GM23338 (cell line): ENCODE data around the gene KCNH8. TPM values are rescaled to one million over a fixed set of nuclear protein-coding genes. Genes with fewer than 3 reads are reported as not detected.

Experiments
- ATAC-seq: fragments of 200-7000 bp; cut with Tn5 transposase; 3 replicates; pipeline ENCODE4 v1.9.1; 2020
- DNase-seq: peaks from one replicate; pipeline ENCODE4 v3.0.0-alpha.2; 2015; ENCODE audit warnings: low spot score
- H2AFZ ChIP-seq: fragments of 200-600 bp; sonication (generic); 2 replicates; pipeline ENCODE4 v1.8.0; 2016; ENCODE audit warnings: antibody characterized with exemption, mild to moderate bottlenecking, moderate library complexity
- H3F3A ChIP-seq: fragments of 200-600 bp; sonication (generic); replicated peaks from 2 replicates; pipeline ENCODE4 v1.8.0; 2017; ENCODE audit warnings: antibody characterized with exemption, mixed run types, low read depth
- H3K27ac ChIP-seq: fragments of 200-600 bp; sonication (generic); 2 replicates; pipeline ENCODE4 v1.6.1; 2016; ENCODE audit warnings: low read depth
- H3K27me3 ChIP-seq: fragments of 200-600 bp; sonication (generic); 2 replicates; pipeline ENCODE4 v1.8.0; 2016; ENCODE audit warnings: mild to moderate bottlenecking, mixed run types, moderate library complexity; ENCODE audit not compliant: insufficient read depth
- H3K36me3 ChIP-seq: fragments of 200-600 bp; sonication (generic); 2 replicates; pipeline ENCODE4 v1.8.0; 2016; ENCODE audit warnings: mild to moderate bottlenecking; ENCODE audit not compliant: insufficient read depth
- H3K4me1 ChIP-seq: fragments of 200-600 bp; sonication (generic); 2 replicates; pipeline ENCODE4 v1.8.0; 2016; ENCODE audit warnings: mild to moderate bottlenecking, moderate library complexity; ENCODE audit not compliant: insufficient read depth
- H3K4me2 ChIP-seq: fragments of 200-600 bp; sonication (generic); 2 replicates; pipeline ENCODE4 v1.7.1; 2017; ENCODE audit warnings: mixed run types
- H3K4me3 ChIP-seq: fragments of 200-600 bp; sonication (generic); 2 replicates; pipeline ENCODE4 v1.6.1; 2016; ENCODE audit warnings: mixed run types
- H3K79me2 ChIP-seq: fragments of 200-600 bp; sonication (generic); replicated peaks from 2 replicates; pipeline ENCODE4 v1.8.0; 2017; ENCODE audit warnings: mild to moderate bottlenecking; ENCODE audit not compliant: insufficient read depth
- H3K9me2 ChIP-seq: fragments of 200-600 bp; sonication (generic); 2 replicates; pipeline ENCODE4 v1.8.0; 2017; ENCODE audit not compliant: insufficient read depth
- H4K20me1 ChIP-seq: fragments of 200-600 bp; sonication (generic); replicated peaks from 2 replicates; pipeline ENCODE4 v1.8.0; 2017; ENCODE audit warnings: mild to moderate bottlenecking; ENCODE audit not compliant: insufficient read depth
- H3K27ac Mint-ChIP-seq: 2 replicates; pipeline ENCODE4 v1.8.0; 2020; ENCODE audit warnings: inconsistent platforms, mild to moderate bottlenecking, moderate library complexity, mixed read lengths
- H3K27me3 Mint-ChIP-seq: 3 replicates; pipeline ENCODE4 v1.8.0; 2022; ENCODE audit warnings: low read depth, mild to moderate bottlenecking, moderate library complexity, mixed read lengths, inconsistent platforms; ENCODE audit not compliant: insufficient read depth, poor library complexity
- H3K36me3 Mint-ChIP-seq: 3 replicates; pipeline ENCODE4 v1.8.0; 2021; ENCODE audit warnings: low read depth, mild to moderate bottlenecking, inconsistent platforms, moderate library complexity, mixed read lengths
- H3K4me1 Mint-ChIP-seq: 3 replicates; pipeline ENCODE4 v1.8.0; 2020; ENCODE audit warnings: mild to moderate bottlenecking, inconsistent platforms, mixed read lengths
- H3K4me3 Mint-ChIP-seq: 3 replicates; pipeline ENCODE4 v1.8.0; 2021; ENCODE audit warnings: moderate library complexity, mild to moderate bottlenecking, inconsistent platforms, mixed read lengths
- H3K9me3 Mint-ChIP-seq: 3 replicates; pipeline ENCODE4 v1.8.0; 2020; ENCODE audit warnings: moderate library complexity, mild to moderate bottlenecking, inconsistent platforms, mixed read lengths
- CREB1 ChIP-seq: fragments of 250-450 bp; sonication (Bioruptor Pico); IDR thresholded peaks from 2 replicates; pipeline ENCODE4 v1.5.0; 2020; ENCODE audit warnings: low read depth, mild to moderate bottlenecking, moderate library complexity
- EZH2 ChIP-seq: fragments of 200-600 bp; sonication (generic); IDR thresholded peaks from one replicate; pipeline ENCODE4 v1.8.0; 2017; ENCODE audit warnings: antibody characterized with exemption, mild to moderate bottlenecking, low read depth; ENCODE audit not compliant: unreplicated experiment
- EZH2phosphoT487 ChIP-seq: fragments of 200-600 bp; sonication (generic); IDR thresholded peaks from one replicate; pipeline ENCODE4 v1.8.1; 2018; ENCODE audit warnings: antibody characterized with exemption; ENCODE audit not compliant: unreplicated experiment
- JUNB ChIP-seq: IDR thresholded peaks from one replicate; pipeline ENCODE4 v1.6.1; 2016; ENCODE audit warnings: antibody characterized with exemption; ENCODE audit not compliant: unreplicated experiment
- NANOG ChIP-seq: IDR thresholded peaks from 2 replicates; pipeline ENCODE4 v1.6.1; 2016; ENCODE audit warnings: antibody characterized with exemption, borderline replicate concordance
- POLR2AphosphoS5 ChIP-seq: IDR thresholded peaks from 2 replicates; pipeline ENCODE4 v1.6.1; 2016; ENCODE audit warnings: antibody characterized with exemption, low read depth
- STAT1 ChIP-seq: IDR thresholded peaks from one replicate; pipeline ENCODE4 v1.6.1; 2016; ENCODE audit warnings: antibody characterized with exemption; ENCODE audit not compliant: unreplicated experiment
- ZNF114 ChIP-seq: fragments of 250-450 bp; sonication (Bioruptor Pico); IDR thresholded peaks from 2 replicates; pipeline ENCODE4 v1.5.0; 2020; ENCODE audit warnings: mild to moderate bottlenecking, moderate library complexity
- ZNF331 ChIP-seq: fragments of 250-450 bp; sonication (Bioruptor Pico); IDR thresholded peaks from 2 replicates; pipeline ENCODE4 v1.5.0; 2020; ENCODE audit warnings: low read depth, mild to moderate bottlenecking, moderate library complexity
- polyA plus RNA-seq: library from polyadenylated mRNA; unstranded; fragments of >200 nt; fragmentation: Nextera tagmentation; extraction: Ambion mirVana; gene quantifications from 2 replicates; pipeline ENCODE4 v1.2.1, GENCODE V29; 2016
- total RNA-seq: library from RNA; depleted of rRNA; stranded (reverse); fragments of >200 nt; shearing (Covaris generic); gene quantifications from 2 replicates; pipeline ENCODE4 v1.2.3, GENCODE V29; 2014
- TF ChIP-seq, protein P1 (sequence below): IDR thresholded peaks from one replicate; pipeline ENCODE4 v1.6.1; 2018; ENCODE audit warnings: antibody characterized with exemption; ENCODE audit not compliant: unreplicated experiment
- TF ChIP-seq, protein P2 (sequence below): fragments of 250-450 bp; sonication (Bioruptor Pico); IDR thresholded peaks from 2 replicates; pipeline ENCODE4 v1.5.0; 2020; ENCODE audit warnings: mild to moderate bottlenecking, moderate library complexity
- TF ChIP-seq, protein P3 (sequence below): IDR thresholded peaks from 2 replicates; pipeline ENCODE4 v1.6.1; 2016; ENCODE audit warnings: antibody characterized with exemption
- TF ChIP-seq, protein P4 (sequence below), 2 experiments: fragments of 200-600 bp in 1 of 2; sonication (generic) in 1 of 2; conservative IDR thresholded peaks; 2 replicates each; pipeline versions ENCODE4 v1.5.1 to v1.6.1; 2016 to 2017; ENCODE audit warnings: antibody characterized with exemption in 2 of 2, low read depth in 2 of 2, mild to moderate bottlenecking in 2 of 2, moderate library complexity in 1 of 2

KCNH8 gene
- total and polyA plus RNA-seq, 2 experiments from 2014 or later, result 1.3 to 3.4 TPM

DNA sequence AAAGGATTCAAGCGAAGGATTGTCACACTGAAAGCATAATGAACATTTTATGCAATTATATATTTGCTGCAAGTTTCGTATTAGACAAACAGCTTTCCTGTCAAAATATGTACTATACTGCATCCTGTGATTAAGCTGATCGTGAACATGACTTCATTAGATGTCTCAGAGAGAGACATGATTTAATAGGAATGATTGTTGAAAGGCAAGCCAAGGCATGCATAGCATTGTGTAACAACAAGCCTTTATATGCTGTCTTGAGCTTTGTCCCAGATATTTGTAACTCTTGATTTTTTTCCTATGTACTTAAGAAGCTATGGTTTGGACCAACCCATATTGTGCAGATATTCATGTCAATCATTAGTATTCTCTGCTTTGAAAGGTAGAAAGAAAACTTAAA lies 309.1 kb downstream of the KCNH8 start:
- peaks cover 12% of the 10 kb centered on the region; the same call in 2 of the 3 replicates for H3K4me1 Mint-ChIP-seq
- no peaks in the 10 kb centered on the region for H3K9me3 Mint-ChIP-seq
- no peak for DNase-seq
- Histone ChIP-seq H4K20me1 (no peaks in the 10 kb centered on the region), H3K36me3 (no peaks in the 10 kb centered on the region), H3K4me2 (no peak overlapping the region), H3K9me2 (no peaks in the 10 kb centered on the region), H3K27me3 (no peaks in the 10 kb centered on the region), H3K79me2 (no peaks in the 10 kb centered on the region), H3K27ac (no peak overlapping the region), H3F3A (no peaks in the 10 kb centered on the region), H3K4me1 (peaks cover 5% of the 10 kb centered on the region; the same call in 1 of the 2 replicates), H3K4me3 (no peak overlapping the region), H2AFZ (no peak overlapping the region)
- TF ChIP-seq JUNB (no peak), POLR2AphosphoS5 (no peak), NANOG (no peak), ZNF114 (no peak), EZH2 (no peak), STAT1 (no peak), ZNF331 (CRISPR knock-in tag) (no peak), CREB1 (CRISPR knock-in tag) (no peak), EZH2phosphoT487 (no peak)
- TF ChIP-seq, protein P1, sequence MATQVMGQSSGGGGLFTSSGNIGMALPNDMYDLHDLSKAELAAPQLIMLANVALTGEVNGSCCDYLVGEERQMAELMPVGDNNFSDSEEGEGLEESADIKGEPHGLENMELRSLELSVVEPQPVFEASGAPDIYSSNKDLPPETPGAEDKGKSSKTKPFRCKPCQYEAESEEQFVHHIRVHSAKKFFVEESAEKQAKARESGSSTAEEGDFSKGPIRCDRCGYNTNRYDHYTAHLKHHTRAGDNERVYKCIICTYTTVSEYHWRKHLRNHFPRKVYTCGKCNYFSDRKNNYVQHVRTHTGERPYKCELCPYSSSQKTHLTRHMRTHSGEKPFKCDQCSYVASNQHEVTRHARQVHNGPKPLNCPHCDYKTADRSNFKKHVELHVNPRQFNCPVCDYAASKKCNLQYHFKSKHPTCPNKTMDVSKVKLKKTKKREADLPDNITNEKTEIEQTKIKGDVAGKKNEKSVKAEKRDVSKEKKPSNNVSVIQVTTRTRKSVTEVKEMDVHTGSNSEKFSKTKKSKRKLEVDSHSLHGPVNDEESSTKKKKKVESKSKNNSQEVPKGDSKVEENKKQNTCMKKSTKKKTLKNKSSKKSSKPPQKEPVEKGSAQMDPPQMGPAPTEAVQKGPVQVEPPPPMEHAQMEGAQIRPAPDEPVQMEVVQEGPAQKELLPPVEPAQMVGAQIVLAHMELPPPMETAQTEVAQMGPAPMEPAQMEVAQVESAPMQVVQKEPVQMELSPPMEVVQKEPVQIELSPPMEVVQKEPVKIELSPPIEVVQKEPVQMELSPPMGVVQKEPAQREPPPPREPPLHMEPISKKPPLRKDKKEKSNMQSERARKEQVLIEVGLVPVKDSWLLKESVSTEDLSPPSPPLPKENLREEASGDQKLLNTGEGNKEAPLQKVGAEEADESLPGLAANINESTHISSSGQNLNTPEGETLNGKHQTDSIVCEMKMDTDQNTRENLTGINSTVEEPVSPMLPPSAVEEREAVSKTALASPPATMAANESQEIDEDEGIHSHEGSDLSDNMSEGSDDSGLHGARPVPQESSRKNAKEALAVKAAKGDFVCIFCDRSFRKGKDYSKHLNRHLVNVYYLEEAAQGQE, result no peak
- TF ChIP-seq, protein P2, sequence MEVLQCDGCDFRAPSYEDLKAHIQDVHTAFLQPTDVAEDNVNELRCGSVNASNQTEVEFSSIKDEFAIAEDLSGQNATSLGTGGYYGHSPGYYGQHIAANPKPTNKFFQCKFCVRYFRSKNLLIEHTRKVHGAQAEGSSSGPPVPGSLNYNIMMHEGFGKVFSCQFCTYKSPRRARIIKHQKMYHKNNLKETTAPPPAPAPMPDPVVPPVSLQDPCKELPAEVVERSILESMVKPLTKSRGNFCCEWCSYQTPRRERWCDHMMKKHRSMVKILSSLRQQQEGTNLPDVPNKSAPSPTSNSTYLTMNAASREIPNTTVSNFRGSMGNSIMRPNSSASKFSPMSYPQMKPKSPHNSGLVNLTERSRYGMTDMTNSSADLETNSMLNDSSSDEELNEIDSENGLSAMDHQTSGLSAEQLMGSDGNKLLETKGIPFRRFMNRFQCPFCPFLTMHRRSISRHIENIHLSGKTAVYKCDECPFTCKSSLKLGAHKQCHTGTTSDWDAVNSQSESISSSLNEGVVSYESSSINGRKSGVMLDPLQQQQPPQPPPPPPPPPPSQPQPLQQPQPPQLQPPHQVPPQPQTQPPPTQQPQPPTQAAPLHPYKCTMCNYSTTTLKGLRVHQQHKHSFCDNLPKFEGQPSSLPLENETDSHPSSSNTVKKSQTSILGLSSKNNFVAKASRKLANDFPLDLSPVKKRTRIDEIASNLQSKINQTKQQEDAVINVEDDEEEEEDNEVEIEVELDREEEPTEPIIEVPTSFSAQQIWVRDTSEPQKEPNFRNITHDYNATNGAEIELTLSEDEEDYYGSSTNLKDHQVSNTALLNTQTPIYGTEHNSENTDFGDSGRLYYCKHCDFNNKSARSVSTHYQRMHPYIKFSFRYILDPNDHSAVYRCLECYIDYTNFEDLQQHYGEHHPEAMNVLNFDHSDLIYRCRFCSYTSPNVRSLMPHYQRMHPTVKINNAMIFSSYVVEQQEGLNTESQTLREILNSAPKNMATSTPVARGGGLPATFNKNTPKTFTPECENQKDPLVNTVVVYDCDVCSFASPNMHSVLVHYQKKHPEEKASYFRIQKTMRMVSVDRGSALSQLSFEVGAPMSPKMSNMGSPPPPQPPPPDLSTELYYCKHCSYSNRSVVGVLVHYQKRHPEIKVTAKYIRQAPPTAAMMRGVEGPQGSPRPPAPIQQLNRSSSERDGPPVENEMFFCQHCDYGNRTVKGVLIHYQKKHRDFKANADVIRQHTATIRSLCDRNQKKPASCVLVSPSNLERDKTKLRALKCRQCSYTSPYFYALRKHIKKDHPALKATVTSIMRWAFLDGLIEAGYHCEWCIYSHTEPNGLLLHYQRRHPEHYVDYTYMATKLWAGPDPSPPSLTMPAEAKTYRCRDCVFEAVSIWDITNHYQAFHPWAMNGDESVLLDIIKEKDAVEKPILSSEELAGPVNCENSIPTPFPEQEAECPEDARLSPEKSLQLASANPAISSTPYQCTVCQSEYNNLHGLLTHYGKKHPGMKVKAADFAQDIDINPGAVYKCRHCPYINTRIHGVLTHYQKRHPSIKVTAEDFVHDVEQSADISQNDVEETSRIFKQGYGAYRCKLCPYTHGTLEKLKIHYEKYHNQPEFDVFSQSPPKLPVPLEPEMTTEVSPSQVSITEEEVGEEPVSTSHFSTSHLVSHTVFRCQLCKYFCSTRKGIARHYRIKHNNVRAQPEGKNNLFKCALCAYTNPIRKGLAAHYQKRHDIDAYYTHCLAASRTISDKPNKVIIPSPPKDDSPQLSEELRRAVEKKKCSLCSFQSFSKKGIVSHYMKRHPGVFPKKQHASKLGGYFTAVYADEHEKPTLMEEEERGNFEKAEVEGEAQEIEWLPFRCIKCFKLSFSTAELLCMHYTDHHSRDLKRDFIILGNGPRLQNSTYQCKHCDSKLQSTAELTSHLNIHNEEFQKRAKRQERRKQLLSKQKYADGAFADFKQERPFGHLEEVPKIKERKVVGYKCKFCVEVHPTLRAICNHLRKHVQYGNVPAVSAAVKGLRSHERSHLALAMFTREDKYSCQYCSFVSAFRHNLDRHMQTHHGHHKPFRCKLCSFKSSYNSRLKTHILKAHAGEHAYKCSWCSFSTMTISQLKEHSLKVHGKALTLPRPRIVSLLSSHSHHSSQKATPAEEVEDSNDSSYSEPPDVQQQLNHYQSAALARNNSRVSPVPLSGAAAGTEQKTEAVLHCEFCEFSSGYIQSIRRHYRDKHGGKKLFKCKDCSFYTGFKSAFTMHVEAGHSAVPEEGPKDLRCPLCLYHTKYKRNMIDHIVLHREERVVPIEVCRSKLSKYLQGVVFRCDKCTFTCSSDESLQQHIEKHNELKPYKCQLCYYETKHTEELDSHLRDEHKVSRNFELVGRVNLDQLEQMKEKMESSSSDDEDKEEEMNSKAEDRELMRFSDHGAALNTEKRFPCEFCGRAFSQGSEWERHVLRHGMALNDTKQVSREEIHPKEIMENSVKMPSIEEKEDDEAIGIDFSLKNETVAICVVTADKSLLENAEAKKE (CRISPR knock-in tag), result no peak
- TF ChIP-seq, protein P3, sequence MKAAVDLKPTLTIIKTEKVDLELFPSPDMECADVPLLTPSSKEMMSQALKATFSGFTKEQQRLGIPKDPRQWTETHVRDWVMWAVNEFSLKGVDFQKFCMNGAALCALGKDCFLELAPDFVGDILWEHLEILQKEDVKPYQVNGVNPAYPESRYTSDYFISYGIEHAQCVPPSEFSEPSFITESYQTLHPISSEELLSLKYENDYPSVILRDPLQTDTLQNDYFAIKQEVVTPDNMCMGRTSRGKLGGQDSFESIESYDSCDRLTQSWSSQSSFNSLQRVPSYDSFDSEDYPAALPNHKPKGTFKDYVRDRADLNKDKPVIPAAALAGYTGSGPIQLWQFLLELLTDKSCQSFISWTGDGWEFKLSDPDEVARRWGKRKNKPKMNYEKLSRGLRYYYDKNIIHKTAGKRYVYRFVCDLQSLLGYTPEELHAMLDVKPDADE, result no peak
- TF ChIP-seq, protein P4, sequence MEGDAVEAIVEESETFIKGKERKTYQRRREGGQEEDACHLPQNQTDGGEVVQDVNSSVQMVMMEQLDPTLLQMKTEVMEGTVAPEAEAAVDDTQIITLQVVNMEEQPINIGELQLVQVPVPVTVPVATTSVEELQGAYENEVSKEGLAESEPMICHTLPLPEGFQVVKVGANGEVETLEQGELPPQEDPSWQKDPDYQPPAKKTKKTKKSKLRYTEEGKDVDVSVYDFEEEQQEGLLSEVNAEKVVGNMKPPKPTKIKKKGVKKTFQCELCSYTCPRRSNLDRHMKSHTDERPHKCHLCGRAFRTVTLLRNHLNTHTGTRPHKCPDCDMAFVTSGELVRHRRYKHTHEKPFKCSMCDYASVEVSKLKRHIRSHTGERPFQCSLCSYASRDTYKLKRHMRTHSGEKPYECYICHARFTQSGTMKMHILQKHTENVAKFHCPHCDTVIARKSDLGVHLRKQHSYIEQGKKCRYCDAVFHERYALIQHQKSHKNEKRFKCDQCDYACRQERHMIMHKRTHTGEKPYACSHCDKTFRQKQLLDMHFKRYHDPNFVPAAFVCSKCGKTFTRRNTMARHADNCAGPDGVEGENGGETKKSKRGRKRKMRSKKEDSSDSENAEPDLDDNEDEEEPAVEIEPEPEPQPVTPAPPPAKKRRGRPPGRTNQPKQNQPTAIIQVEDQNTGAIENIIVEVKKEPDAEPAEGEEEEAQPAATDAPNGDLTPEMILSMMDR (conservative IDR thresholded peaks at IDR 0.05; ENCODE audit: low read depth in 2 of 2), result no peak
- no peak overlapping the region for H3K27ac Mint-ChIP-seq
- ATAC-seq, result no peak
- H3K4me3 Mint-ChIP-seq, result no peak overlapping the region
- peaks cover 2% of the 10 kb centered on the region; the same call in 2 of the 3 replicates for H3K36me3 Mint-ChIP-seq
- H3K27me3 Mint-ChIP-seq, result peaks cover 2% of the 10 kb centered on the region
